Keratinocyte (primary cell): Measurements from ENCODE around the gene THEM4. TPM values are rescaled to one million over a fixed set of nuclear protein-coding genes. Genes with fewer than 3 reads are reported as not detected.

Experiments
- DNase-seq: peaks from one replicate; pipeline ENCODE4 v3.0.0-alpha.2; 2011; ENCODE audit warnings: low read depth, missing footprints, low spot score
- FAIRE-seq: peaks from 2 replicates; lab custom pipeline; 2011; peaks lifted over from hg19 to GRCh38; lab: Jason Lieb, UNC
- H2AFZ ChIP-seq: 2 replicates; pipeline ENCODE4 v1.6.0; 2012; ENCODE audit warnings: low read length, control low read depth, inconsistent platforms; ENCODE audit not compliant: control insufficient read depth
- H3K27ac ChIP-seq: 2 replicates; pipeline ENCODE4 v1.5.1; 2011; ENCODE audit warnings: low read length; ENCODE audit not compliant: control insufficient read depth, insufficient read depth
- H3K27me3 ChIP-seq: 3 replicates; pipeline ENCODE4 v1.6.0; 2011; ENCODE audit warnings: low read length; ENCODE audit not compliant: control insufficient read depth, insufficient read depth; ENCODE audit errors: extremely low read depth
- H3K36me3 ChIP-seq, 2 experiments: 2 replicates in 1 of 2; 3 replicates in 1 of 2; pipeline ENCODE4 v1.5.1; 2011; ENCODE audit warnings: low read length in 2 of 2, mild to moderate bottlenecking in 1 of 2; ENCODE audit not compliant: control insufficient read depth in 2 of 2, insufficient read depth in 2 of 2; ENCODE audit errors: extremely low read depth in 1 of 2
- H3K4me1 ChIP-seq: 3 replicates; pipeline ENCODE4 v1.5.1; 2011; ENCODE audit warnings: low read length; ENCODE audit not compliant: control insufficient read depth, insufficient read depth; ENCODE audit errors: extremely low read depth
- H3K4me2 ChIP-seq: 3 replicates; pipeline ENCODE4 v1.6.0; 2011; ENCODE audit warnings: low read depth, low read length; ENCODE audit not compliant: control insufficient read depth, insufficient read depth; ENCODE audit errors: extremely low read depth
- H3K4me3 ChIP-seq, 3 experiments: fragments of 200-600 bp in 1 of 3; sonication (generic) in 1 of 3; 2 replicates in 2 of 3; 3 replicates in 1 of 3; pipeline ENCODE4 v1.5.1; 2011 to 2016; ENCODE audit warnings: low read length in 3 of 3, mild to moderate bottlenecking in 3 of 3, control low read depth in 2 of 3, inconsistent platforms in 1 of 3, low read depth in 1 of 3, mixed read lengths in 1 of 3, mixed run types in 1 of 3, moderate library complexity in 1 of 3; ENCODE audit not compliant: control insufficient read depth in 2 of 3, insufficient read depth in 2 of 3; ENCODE audit errors: extremely low read depth in 1 of 3
- H3K79me2 ChIP-seq: 2 replicates; pipeline ENCODE4 v1.6.0; 2012; ENCODE audit warnings: low read length; ENCODE audit not compliant: control insufficient read depth, insufficient read depth
- H3K9ac ChIP-seq: 3 replicates; pipeline ENCODE4 v1.6.0; 2011; ENCODE audit warnings: low read length; ENCODE audit not compliant: control insufficient read depth, insufficient read depth; ENCODE audit errors: extremely low read depth
- H3K9me1 ChIP-seq: 3 replicates; pipeline ENCODE4 v1.6.0; 2011; ENCODE audit warnings: low read length; ENCODE audit not compliant: control insufficient read depth, insufficient read depth; ENCODE audit errors: extremely low read depth
- H3K9me3 ChIP-seq: 2 replicates; pipeline ENCODE4 v1.5.1; 2012; ENCODE audit warnings: low read depth, low read length; ENCODE audit not compliant: control insufficient read depth
- H4K20me1 ChIP-seq: 3 replicates; pipeline ENCODE4 v1.6.0; 2011; ENCODE audit warnings: low read length; ENCODE audit not compliant: control insufficient read depth, insufficient read depth; ENCODE audit errors: extremely low read depth
- CTCF ChIP-seq, 3 experiments: IDR thresholded peaks in 1 of 3; conservative IDR thresholded peaks in 1 of 3; optimal IDR thresholded peaks in 1 of 3; 2 replicates in 2 of 3; 3 replicates in 1 of 3; pipeline versions ENCODE3 to v1.5.1; 2011; ENCODE audit warnings: low read length in 3 of 3, mild to moderate bottlenecking in 3 of 3, moderate library complexity in 2 of 3, control low read depth in 1 of 3, inconsistent platforms in 1 of 3; ENCODE audit not compliant: insufficient read depth in 2 of 3; ENCODE audit errors: extremely low read depth in 1 of 3
- EZH2 ChIP-seq: IDR thresholded peaks from one replicate; pipeline ENCODE4 v1.6.1; 2012; ENCODE audit warnings: inconsistent platforms, mild to moderate bottlenecking, low read length, moderate library complexity
- dilution Hi-C: fragments of 300-500 bp; cut with MboI; formaldehyde crosslinking; loops from one replicate; pipeline ENCODE4 v1.7.0; 2020; ENCODE audit warnings: low sequenced_read_pairs; ENCODE audit not compliant: extremely low pct_ligation_motif_present
- polyA plus RNA-seq, 5 experiments: library from polyadenylated mRNA; depleted of rRNA in 3 of 5; stranded (reverse) in 3 of 5; stranded (forward) in 1 of 5; unstranded in 1 of 5; fragments of >200 nt; gene quantifications; 1 replicate in 1 of 5; 2 replicates in 3 of 5; 3 replicates in 1 of 5; pipeline versions ENCODE4 v1.2.1 to v1.2.3, GENCODE V29; 2011 to 2012; ENCODE audit warnings: missing spikeins in 2 of 5, low read depth in 1 of 5, low replicate concordance in 1 of 5

THEM4 gene
- polyA plus RNA-seq, 1 donor (not counting 4 experiments of a cell fraction or from before 2014, with no cell fraction given): 23.3 TPM

- no peaks in the 10 kb centered on the region for H4K20me1 ChIP-seq
- no peak overlapping the region for H3K27ac ChIP-seq
- H3K27me3 ChIP-seq: no peaks in the 10 kb centered on the region
- H3K4me2 ChIP-seq: no peak overlapping the region
- H3K36me3 ChIP-seq: no peaks in the 10 kb centered on the region
- H3K4me1 ChIP-seq: peaks cover 9% of the 10 kb centered on the region
- no peaks in the 10 kb centered on the region for H3K9me1 ChIP-seq
- no peak for FAIRE-seq
- TF ChIP-seq EZH2 (no peak), CTCF (optimal IDR thresholded peaks at IDR 0.05 in 1 of 3, IDR thresholded peaks at IDR 0.05 in 1 of 3, conservative IDR thresholded peaks at IDR 0.05 in 1 of 3; ENCODE audit: extremely low read depth in 1 of 3, insufficient read depth in 2 of 3, low read length in 3 of 3) (no peak)
- no peak overlapping the region for H3K4me3 ChIP-seq
- H3K9ac ChIP-seq: no peak overlapping the region
- H2AFZ ChIP-seq: no peak overlapping the region
- no peak for DNase-seq
- H3K9me3 ChIP-seq: no peaks in the 10 kb centered on the region
- H3K79me2 ChIP-seq: no peaks in the 10 kb centered on the region
- dilution Hi-C loops: no loop called here
Measured at GRCh38 chr1:151956957-151957497, 47.7 kb upstream of the THEM4 start.

GRCh38 chr1:151953409-151954094 is 44.2 kb upstream of the THEM4 start:
- H3K79me2 ChIP-seq: no peaks in the 10 kb centered on the region
- DNase-seq (no peak), FAIRE-seq (no peak)
- dilution Hi-C loops: no loop called here
- no peak overlapping the region for H3K27ac ChIP-seq
- H3K9me1 ChIP-seq: no peaks in the 10 kb centered on the region
- H3K4me3 ChIP-seq: no peak overlapping the region
- no peaks in the 10 kb centered on the region for H3K4me1 ChIP-seq
- no peak overlapping the region for H3K9ac ChIP-seq
- no peak overlapping the region for H2AFZ ChIP-seq
- no peak overlapping the region for H3K4me2 ChIP-seq
- TF ChIP-seq CTCF (optimal IDR thresholded peaks at IDR 0.05 in 1 of 3, IDR thresholded peaks at IDR 0.05 in 1 of 3, conservative IDR thresholded peaks at IDR 0.05 in 1 of 3; ENCODE audit: extremely low read depth in 1 of 3, insufficient read depth in 2 of 3, low read length in 3 of 3) (no peak), EZH2 (no peak)
- no peaks in the 10 kb centered on the region for H3K27me3 ChIP-seq
- H3K9me3 ChIP-seq: no peaks in the 10 kb centered on the region
- H4K20me1 ChIP-seq: no peaks in the 10 kb centered on the region
- H3K36me3 ChIP-seq: no peaks in the 10 kb centered on the region
